NCI-H1417 (cell line): ENCODE results near the gene M1AP.
"Not testable (repeated sequence)": the region's sequence is repeated elsewhere in the genome, so short reads cannot be mapped to it uniquely, and the experiment has no call there.

Experiments used
- DNase-seq, 3 experiments: peaks; one replicate each; lab custom pipeline; 2025; lab: John Stamatoyannopoulos, UW

The M1AP gene

GRCh38 chr2:74653589-74653984 is 5.5 kb upstream of the M1AP start:
- no peak for DNase-seq

GRCh38 chr2:74646834-74647482 is 1.2 kb downstream of the M1AP start:
- DNase-seq, result no peak

- no peak for DNase-seq
Observed at GRCh38 chr2:74646201-74646600, 1.9 kb downstream of the M1AP start.

- DNase-seq, result no peak
Observed at GRCh38 chr2:74645344-74645743, 2.8 kb downstream of the M1AP start.

GRCh38 chr2:74639550-74639949 is 8.6 kb downstream of the M1AP start:
- DNase-seq, result peak in 1 of 3 experiments; percentile 26

- no peak for DNase-seq
Observed at GRCh38 chr2:74632939-74633312, 15.2 kb downstream of the M1AP start.

GRCh38 chr2:74632209-74632938 is 15.8 kb downstream of the M1AP start:
- DNase-seq, result no peak

GRCh38 chr2:74630454-74630853 is 17.7 kb downstream of the M1AP start:
- DNase-seq, result not testable (repeated sequence)

GRCh38 chr2:74628538-74629105 is 19.5 kb downstream of the M1AP start:
- DNase-seq, result no peak

GRCh38 chr2:74625658-74626425 is 22.3 kb downstream of the M1AP start:
- DNase-seq, result no peak

GRCh38 chr2:74620671-74621070 is 27.5 kb downstream of the M1AP start:
- no peak for DNase-seq

GRCh38 chr2:74619651-74620297 is 28.4 kb downstream of the M1AP start:
- DNase-seq, result no peak

- no peak for DNase-seq
Observed at GRCh38 chr2:74618410-74619083, 29.6 kb downstream of the M1AP start.

GRCh38 chr2:74617122-74617521 is 31.0 kb downstream of the M1AP start:
- no peak for DNase-seq

GRCh38 chr2:74606927-74607326 is 41.2 kb downstream of the M1AP start:
- no peak for DNase-seq

- DNase-seq, result peak in 1 of 3 experiments; percentile 24
Observed at GRCh38 chr2:74603282-74604000, 44.7 kb downstream of the M1AP start.

GRCh38 chr2:74602586-74603281 is 45.4 kb downstream of the M1AP start:
- no peak for DNase-seq

- DNase-seq, result no peak
Observed at GRCh38 chr2:74599676-74600075, 48.5 kb downstream of the M1AP start.

GRCh38 chr2:74597410-74597809 is 50.7 kb downstream of the M1AP start:
- peak in 1 of 3 experiments; percentile 71 for DNase-seq

GRCh38 chr2:74596584-74596983 is 51.5 kb downstream of the M1AP start:
- DNase-seq, result no peak
